HG02852 (cell line): ENCODE measurements around the gene S1PR2.
"Not testable (repeated sequence)": the region's sequence is repeated elsewhere in the genome, so short reads cannot be mapped to it uniquely, and the experiment has no call there.

ENCODE experiments used
- ATAC-seq: cut with Tn5 transposase; IDR thresholded peaks from one replicate; pipeline ENCODE4 v1.9.1; 2021; ENCODE audit warnings: mild to moderate bottlenecking, moderate library complexity; ENCODE audit not compliant: unreplicated experiment

S1PR2 gene

GRCh38 chr19:10194500-10195198, 36.5 kb downstream of the S1PR2 start, which contains the start of gene DNMT1:
Gene DNMT1, minus strand, starts transcription at chr19:10194953. Its CDS starts 54 bp downstream, at chr19:10194899.
- ATAC-seq: peak; percentile 74

- peak; percentile 13 for ATAC-seq
Observed at GRCh38 chr19:10193790-10194499, 37.2 kb downstream of the S1PR2 start.

GRCh38 chr19:10192922-10193321, 38.2 kb downstream of the S1PR2 start:
- ATAC-seq: no peak

GRCh38 chr19:10191347-10191746, 39.8 kb downstream of the S1PR2 start:
- no peak for ATAC-seq

- no peak for ATAC-seq
Observed at GRCh38 chr19:10190026-10190425, 41.1 kb downstream of the S1PR2 start.

DNA sequence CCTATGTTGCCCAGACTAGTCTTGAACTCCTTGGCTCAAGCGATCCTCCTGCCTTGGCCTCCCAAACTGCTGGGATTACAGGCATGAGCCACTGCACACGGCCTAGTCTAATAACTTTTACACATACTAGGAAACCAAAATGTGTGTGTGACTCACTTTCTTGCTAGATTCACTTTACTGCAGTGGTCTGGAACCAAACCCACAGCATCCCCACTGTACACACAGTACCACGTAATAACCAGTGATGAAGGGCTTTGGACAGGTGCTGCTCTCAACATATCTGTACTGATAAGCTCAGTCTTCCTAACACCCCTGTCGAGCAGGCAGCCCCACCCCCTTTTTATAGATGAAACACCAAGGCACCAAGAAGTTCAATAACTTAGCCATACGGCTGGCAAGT, 41.5 kb downstream of the S1PR2 start:
- no peak for ATAC-seq

DNA sequence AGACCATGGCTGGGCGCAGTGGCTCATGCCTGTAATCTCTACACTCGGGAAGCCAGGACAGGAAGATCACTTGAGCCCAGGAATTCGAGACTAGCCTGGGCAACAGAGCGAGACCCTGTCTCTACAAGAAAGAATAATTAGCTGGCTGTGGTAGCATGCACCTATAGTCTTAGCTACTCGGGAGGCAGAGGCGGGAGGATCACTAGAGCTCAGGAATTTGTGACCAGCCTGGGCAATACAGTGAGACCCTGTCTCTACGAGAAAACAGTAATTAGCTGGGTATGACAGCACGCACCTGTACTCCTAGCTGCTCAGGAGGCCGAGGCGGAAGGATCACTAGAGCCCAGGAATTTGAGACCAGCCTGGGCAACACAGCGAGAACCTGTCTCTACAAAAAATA, 43.8 kb downstream of the S1PR2 start:
- ATAC-seq: no peak

GRCh38 chr19:10184636-10185035, 46.5 kb downstream of the S1PR2 start:
- ATAC-seq: no peak

DNA sequence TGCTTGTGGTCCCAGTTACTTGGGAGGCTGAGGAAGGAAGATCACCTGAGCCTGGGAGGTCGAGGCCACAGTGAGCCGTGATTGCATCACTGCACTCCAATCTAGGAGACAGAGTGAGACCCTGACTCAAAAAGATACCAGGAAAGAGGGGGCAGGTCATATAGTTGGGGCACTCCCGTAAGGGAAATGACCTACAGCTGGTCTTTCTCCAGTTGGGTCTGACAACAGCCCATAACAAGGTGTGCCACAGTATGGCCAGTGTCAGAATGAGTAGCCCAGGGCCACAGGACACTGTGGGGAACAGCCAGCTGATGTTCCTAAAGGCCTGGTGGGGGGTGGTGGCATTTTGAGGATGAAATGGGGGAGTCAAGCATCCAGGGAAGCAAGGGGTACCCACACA, 47.2 kb downstream of the S1PR2 start:
- ATAC-seq: no peak

- no peak for ATAC-seq
Observed at GRCh38 chr19:10182847-10183246, 48.3 kb downstream of the S1PR2 start.

- no peak for ATAC-seq
Observed at GRCh38 chr19:10182076-10182475, 49.1 kb downstream of the S1PR2 start.

- ATAC-seq: no peak
Observed at GRCh38 chr19:10180459-10180858, 50.7 kb downstream of the S1PR2 start.

DNA sequence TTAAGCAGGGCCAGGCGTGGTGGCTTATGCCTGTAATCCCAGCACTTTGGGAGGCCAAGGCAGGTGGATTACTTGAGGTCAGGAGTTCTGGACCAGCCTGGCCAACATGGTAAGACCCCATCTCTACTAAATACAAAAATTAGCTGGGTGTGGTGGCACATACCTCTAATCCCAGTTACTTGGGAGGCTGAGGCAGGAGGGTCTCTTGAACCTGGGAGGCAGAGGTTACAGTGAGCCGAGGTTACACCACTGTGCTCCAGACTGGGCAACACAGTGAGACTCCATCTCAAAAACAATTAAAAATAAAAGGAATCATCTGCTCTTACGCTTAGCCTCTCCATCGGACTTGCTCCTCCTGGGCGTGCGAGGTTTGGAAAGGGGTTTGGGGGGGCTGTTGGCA, 51.1 kb downstream of the S1PR2 start:
- ATAC-seq: not testable (repeated sequence)

- no peak for ATAC-seq
Observed at GRCh38 chr19:10173527-10173926, 57.6 kb downstream of the S1PR2 start.
